Uterus (tissue), 4 donors: ENCODE measurements around the gene EXOSC7. TPM values are rescaled to one million over a fixed set of nuclear protein-coding genes. Genes with fewer than 3 reads are reported as not detected.
A peak's percentile ranks its signal among the peaks of the same experiment; 100 is the strongest.

Source experiments
- DNase-seq, 2 donors: peaks; one replicate each; pipeline ENCODE4 v3.0.0-alpha.2; 2019 to 2020
- H3K27ac ChIP-seq, 2 donors: fragments of 200-600 bp; sonication (generic); 1 replicate in 1 of 2; 2 replicates in 1 of 2; pipeline ENCODE4 v1.5.1; 2016 to 2018
- H3K27me3 ChIP-seq, 2 donors: fragments of 200-600 bp; sonication (generic); one replicate each; pipeline ENCODE4 v1.5.1; 2018 to 2019; ENCODE audit warnings: control low read depth in 1 of 2
- H3K36me3 ChIP-seq, 2 donors: fragments of 200-600 bp; sonication (generic); one replicate each; pipeline ENCODE4 v1.5.1; 2019; ENCODE audit warnings: control low read depth in 1 of 2
- H3K4me1 ChIP-seq, 2 donors: fragments of 200-600 bp; sonication (generic); one replicate each; pipeline ENCODE4 v1.5.1; 2018 to 2019; ENCODE audit warnings: control low read depth in 1 of 2
- H3K4me3 ChIP-seq, 2 donors: fragments of 200-600 bp; sonication (generic); 1 replicate in 1 of 2; 2 replicates in 1 of 2; pipeline ENCODE4 v1.5.1; 2018 to 2019; ENCODE audit warnings: mild to moderate bottlenecking in 1 of 2
- H3K9me3 ChIP-seq, 2 donors: fragments of 200-600 bp; sonication (generic); one replicate each; pipeline ENCODE4 v1.5.1; 2019; ENCODE audit warnings: control low read depth in 1 of 2
- CTCF ChIP-seq, 4 experiments: fragments of 200-600 bp in 2 of 4; fragments of 450-650 bp in 2 of 4; sonication (generic) in 2 of 4; IDR thresholded peaks; one replicate each; pipeline ENCODE4 v1.5.1; 2016 to 2019; ENCODE audit warnings: antibody characterized with exemption in 4 of 4, mild to moderate bottlenecking in 2 of 4, moderate library complexity in 1 of 4
- POLR2A ChIP-seq, 2 donors: fragments of 450-650 bp; IDR thresholded peaks; one replicate each; pipeline ENCODE4 v1.6.1; 2016; ENCODE audit warnings: antibody characterized with exemption in 2 of 2, mild to moderate bottlenecking in 1 of 2, moderate library complexity in 1 of 2
- intact Hi-C: fragments of 100-400 bp; cut with DNase I; formaldehyde crosslinking; loops from one replicate; pipeline ENCODE4 v1.15.1; 2023; ENCODE audit warnings: low total_unique reads
- total RNA-seq, 4 donors: library from RNA; depleted of rRNA in 3 of 4; stranded (reverse); fragments of >200 nt in 3 of 4; gene quantifications; one replicate each; pipeline versions ENCODE4 v1.1.0 to v1.2.4, GENCODE V29; 2014 to 2023
- donor health status: DM: yes; HTN: yes; CAD: no.

The EXOSC7 gene
- total RNA-seq: 10 to 100 TPM in 3 of 4 donors, 1 to 10 TPM in 1; 2.4 to 39.2 (median 30.0) TPM

DNA sequence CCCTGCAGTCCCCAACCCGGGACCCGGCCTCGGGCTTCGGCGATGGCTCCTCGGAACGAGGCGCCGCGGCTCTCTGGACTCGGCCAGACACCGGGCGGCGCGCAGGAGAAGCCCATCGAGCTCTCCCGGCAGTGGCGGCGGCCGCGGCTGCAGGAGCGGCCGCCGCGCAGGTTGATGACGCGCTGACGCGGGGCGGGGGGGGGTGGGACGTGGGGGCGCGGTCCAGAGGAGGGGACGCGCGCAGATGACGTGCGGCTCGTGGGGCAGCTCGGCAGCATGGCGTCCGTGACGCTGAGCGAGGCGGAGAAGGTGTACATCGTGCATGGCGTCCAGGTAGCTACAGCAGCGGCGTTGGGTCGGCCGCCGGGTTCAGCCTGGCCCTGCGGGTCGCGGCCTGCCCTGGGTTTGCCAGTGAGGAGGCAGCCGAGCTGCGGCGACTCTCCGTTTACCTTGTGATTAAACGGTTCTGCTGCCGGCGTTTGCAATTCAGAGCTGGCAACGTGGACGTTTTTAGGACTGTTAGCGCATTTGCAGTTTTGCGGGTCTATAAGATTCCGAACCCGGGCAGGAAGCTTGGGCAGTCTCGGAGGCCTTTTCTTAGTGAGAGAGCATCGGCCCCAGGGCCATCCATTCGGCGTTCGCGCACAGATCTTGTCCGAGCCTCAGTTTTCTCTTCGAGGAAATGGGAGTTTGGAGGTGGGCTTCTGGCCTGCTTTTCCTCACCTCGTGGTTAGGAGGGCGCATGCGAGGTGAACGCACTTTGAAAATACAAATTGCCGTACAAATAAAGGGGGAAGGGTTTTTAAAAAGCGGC, at the start of gene EXOSC7, which contains the start of gene ZDHHC3:
Gene EXOSC7 (plus strand): TSS at position 243 of the 814 bp plus-strand sequence. CDS start 34 bp downstream, at position 277.
Gene ZDHHC3 (minus strand): TSS at position 173 of the 814 bp plus-strand sequence. CDS start 16,738 bp downstream, outside the sequence.
- no peaks in the 10 kb centered on the region for H3K27me3 ChIP-seq
- TF ChIP-seq POLR2A (IDR thresholded peaks at IDR 0.05) (peak; percentile 33 to 70), CTCF (IDR thresholded peaks at IDR 0.05) (no peak)
- peak within 1 kb of the TSS; percentile 93 to 99 for H3K4me3 ChIP-seq
- DNase-seq: peak; percentile 83 to 84
- no peaks in the 10 kb centered on the region for H3K36me3 ChIP-seq
- peak within 1 kb of the TSS; percentile 77 to 82 for H3K27ac ChIP-seq
- H3K4me1 ChIP-seq: no peaks in the 10 kb centered on the region
- no peaks in the 10 kb centered on the region for H3K9me3 ChIP-seq
- intact Hi-C loops: no loop called here

DNA sequence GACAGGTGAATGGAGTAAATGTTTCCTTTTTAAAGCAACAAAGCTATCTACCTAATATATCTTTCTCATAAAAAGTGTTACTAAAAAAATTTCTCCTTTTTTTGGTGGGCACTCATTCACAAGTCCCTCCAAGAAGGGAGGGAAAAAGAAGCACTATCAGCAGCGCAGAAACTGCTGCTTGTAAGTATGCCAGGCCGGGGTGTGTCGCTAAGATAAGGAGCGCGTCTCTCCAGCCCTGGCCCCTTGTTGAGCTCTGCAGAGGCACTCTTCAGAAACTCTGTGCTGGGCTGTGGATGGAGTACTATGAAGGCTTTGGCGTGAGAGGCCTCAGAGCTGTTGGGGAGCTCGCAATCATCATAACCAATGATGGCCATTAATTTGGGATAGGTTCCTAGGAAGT, 49.1 kb upstream of the EXOSC7 start:
- TF ChIP-seq CTCF (IDR thresholded peaks at IDR 0.05) (no peak), POLR2A (IDR thresholded peaks at IDR 0.05) (no peak)
- Histone ChIP-seq H3K27me3 (no peaks in the 10 kb centered on the region), H3K9me3 (no peaks in the 10 kb centered on the region), H3K4me3 (no peak overlapping the region), H3K4me1 (no peaks in the 10 kb centered on the region), H3K36me3 (no peaks in the 10 kb centered on the region), H3K27ac (no peak overlapping the region)
- intact Hi-C loops: no loop called here
- no peak for DNase-seq

GRCh38 chr3:44927371-44927770, 48.7 kb upstream of the EXOSC7 start:
- Histone ChIP-seq H3K4me1 (no peaks in the 10 kb centered on the region), H3K9me3 (no peaks in the 10 kb centered on the region), H3K27me3 (no peaks in the 10 kb centered on the region), H3K27ac (no peak overlapping the region), H3K4me3 (no peak overlapping the region), H3K36me3 (no peaks in the 10 kb centered on the region)
- no peak for DNase-seq
- intact Hi-C loops: no loop called here
- TF ChIP-seq POLR2A (IDR thresholded peaks at IDR 0.05) (no peak), CTCF (IDR thresholded peaks at IDR 0.05) (no peak)

GRCh38 chr3:44929782-44930181, 46.3 kb upstream of the EXOSC7 start:
- no peaks in the 10 kb centered on the region for H3K36me3 ChIP-seq
- H3K27ac ChIP-seq: no peak overlapping the region
- no peaks in the 10 kb centered on the region for H3K27me3 ChIP-seq
- H3K4me1 ChIP-seq: no peaks in the 10 kb centered on the region
- no peak for DNase-seq
- no peaks in the 10 kb centered on the region for H3K9me3 ChIP-seq
- no peak overlapping the region for H3K4me3 ChIP-seq
- TF ChIP-seq CTCF (IDR thresholded peaks at IDR 0.05): no peak
- no peak for TF ChIP-seq POLR2A (IDR thresholded peaks at IDR 0.05)
- intact Hi-C loops: no loop called here

- H3K36me3 ChIP-seq: no peaks in the 10 kb centered on the region
- TF ChIP-seq POLR2A (IDR thresholded peaks at IDR 0.05) (no peak), CTCF (IDR thresholded peaks at IDR 0.05) (no peak)
- intact Hi-C loops: no loop called here
- no peaks in the 10 kb centered on the region for H3K9me3 ChIP-seq
- no peak overlapping the region for H3K4me3 ChIP-seq
- no peak for DNase-seq
- H3K27ac ChIP-seq: no peak overlapping the region
- H3K27me3 ChIP-seq: no peaks in the 10 kb centered on the region
- H3K4me1 ChIP-seq: no peaks in the 10 kb centered on the region
These were observed 45.1 kb upstream of the EXOSC7 start for GRCh38 chr3:44930911-44931310.
